Subcutaneous adipose tissue (tissue), 4 donors: ENCODE measurements around the gene C20orf144. TPM values are rescaled to one million over a fixed set of nuclear protein-coding genes. Genes with fewer than 3 reads are reported as not detected.

Experiments
- total RNA-seq, 4 donors: library from RNA; depleted of rRNA; stranded (reverse); fragments of >200 nt; gene quantifications; one replicate each; pipeline ENCODE4 v1.1.0, GENCODE V29; 2016
- TF ChIP-seq, protein P1 (sequence below): fragments of 450-650 bp; IDR thresholded peaks from one replicate; pipeline ENCODE4 v1.5.1; 2016; ENCODE audit warnings: low read depth, mild to moderate bottlenecking, control low read depth, antibody characterized with exemption, moderate library complexity

The C20orf144 gene
- total RNA-seq, 4 donors from 2014 or later, result not detected

DNA sequence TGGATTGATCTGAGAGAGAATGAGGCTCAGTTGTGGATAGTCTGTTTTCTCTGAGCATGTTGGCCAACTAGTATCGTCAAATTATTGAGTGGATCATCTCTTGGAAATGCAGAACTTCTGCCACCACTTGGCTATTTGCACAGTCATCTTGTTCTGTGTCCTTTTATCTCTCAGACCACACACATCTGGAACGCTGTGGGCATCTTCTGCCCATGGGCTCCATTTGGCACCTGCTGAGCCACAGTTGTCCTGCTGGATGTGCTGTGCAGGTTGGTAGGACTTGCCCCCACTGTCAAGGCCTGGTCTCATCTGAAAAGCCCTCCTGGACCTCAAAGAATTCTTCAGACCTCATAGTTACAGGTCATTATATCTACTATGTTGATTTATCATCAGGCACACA lies 16.7 kb upstream of the C20orf144 start:
- TF ChIP-seq, protein P1, sequence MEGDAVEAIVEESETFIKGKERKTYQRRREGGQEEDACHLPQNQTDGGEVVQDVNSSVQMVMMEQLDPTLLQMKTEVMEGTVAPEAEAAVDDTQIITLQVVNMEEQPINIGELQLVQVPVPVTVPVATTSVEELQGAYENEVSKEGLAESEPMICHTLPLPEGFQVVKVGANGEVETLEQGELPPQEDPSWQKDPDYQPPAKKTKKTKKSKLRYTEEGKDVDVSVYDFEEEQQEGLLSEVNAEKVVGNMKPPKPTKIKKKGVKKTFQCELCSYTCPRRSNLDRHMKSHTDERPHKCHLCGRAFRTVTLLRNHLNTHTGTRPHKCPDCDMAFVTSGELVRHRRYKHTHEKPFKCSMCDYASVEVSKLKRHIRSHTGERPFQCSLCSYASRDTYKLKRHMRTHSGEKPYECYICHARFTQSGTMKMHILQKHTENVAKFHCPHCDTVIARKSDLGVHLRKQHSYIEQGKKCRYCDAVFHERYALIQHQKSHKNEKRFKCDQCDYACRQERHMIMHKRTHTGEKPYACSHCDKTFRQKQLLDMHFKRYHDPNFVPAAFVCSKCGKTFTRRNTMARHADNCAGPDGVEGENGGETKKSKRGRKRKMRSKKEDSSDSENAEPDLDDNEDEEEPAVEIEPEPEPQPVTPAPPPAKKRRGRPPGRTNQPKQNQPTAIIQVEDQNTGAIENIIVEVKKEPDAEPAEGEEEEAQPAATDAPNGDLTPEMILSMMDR, result no peak

DNA sequence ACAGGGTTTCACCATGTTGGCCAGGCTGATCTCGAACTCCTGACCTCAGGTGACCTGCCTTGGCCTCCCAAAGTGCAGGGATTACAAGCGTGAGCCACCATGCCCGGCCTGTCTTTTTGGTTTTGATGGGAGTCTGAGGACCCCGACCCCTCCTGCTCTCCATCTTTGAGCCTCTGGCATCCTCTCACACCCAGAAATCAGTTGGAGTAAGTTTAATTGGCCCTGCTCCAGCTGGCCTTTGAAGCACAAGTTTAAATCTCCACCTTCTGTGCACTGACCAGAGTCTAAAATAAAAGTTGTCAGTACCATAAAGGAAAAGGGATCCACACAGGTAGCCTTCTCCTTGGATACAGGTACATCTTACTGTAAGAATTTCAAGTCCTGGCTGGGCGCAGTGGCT lies 15.9 kb upstream of the C20orf144 start:
- TF ChIP-seq, protein P1, result no peak

DNA sequence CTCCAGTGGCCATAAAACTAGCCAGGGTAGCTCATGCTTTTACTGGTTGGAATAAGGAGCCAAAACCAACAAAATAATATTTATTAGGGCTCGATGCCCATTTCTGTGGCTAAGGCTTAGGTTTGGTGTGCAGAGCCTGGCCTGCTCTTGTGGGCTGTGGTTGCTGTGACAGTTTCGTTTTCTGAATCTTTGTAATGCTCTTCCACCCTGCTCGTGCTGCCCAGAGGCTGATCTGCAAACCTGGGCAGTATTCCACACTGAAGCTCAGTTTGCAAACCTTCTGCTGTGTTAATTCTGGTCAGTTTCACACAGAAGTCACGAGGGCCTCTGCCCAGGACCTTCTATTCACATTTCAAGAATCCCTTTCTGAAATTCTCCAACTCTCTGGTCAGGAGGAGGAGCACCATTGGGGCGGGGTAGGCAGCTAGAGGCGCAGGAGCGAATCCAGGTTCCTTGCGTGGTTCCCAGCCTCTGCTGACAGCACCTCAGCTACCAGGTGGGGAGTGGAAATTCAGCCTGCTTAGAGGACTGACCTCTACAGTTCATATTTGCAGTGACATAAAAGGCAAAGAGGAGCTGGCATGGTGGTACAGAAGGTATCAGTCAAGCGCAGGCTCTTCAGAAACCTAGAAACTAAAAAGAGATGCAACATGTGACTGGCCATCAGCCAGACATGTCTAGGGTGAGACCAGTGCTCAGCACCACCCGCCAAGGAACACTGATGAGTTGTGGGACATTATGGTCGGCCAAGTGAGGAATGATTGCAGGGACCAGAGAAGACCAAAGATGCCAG lies 14.3 kb upstream of the C20orf144 start:
- TF ChIP-seq, protein P1, result no peak

DNA sequence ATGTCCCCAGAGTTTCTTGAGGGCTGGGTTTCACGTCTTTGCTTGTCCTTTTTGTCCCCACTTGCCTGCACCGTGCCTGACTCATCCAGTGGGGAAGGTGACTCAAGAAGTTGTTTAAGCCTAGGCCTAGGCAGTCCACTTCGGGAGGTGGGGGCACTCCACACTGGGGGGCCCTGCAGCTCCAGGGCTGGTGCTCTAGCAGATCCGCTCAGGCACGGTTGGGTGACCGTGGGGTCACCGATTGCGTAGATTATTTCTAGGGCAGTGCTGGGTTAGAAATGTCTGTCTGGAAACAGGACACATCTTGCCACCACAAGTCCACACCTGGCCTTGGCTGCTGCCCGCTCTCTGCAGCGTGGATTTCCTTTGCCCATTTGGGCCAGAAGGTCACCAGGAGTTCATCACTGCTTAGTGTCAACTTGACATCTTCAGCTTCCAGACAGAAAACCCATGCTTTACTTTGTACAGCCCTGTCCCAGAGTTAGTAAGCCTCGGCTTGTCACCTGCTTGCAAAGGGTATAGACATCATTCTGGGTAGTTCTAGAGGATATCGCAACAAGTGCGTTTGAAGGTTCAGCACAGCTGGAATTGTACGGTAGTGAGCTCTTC lies 13.6 kb upstream of the C20orf144 start:
- TF ChIP-seq, protein P1, result no peak

DNA sequence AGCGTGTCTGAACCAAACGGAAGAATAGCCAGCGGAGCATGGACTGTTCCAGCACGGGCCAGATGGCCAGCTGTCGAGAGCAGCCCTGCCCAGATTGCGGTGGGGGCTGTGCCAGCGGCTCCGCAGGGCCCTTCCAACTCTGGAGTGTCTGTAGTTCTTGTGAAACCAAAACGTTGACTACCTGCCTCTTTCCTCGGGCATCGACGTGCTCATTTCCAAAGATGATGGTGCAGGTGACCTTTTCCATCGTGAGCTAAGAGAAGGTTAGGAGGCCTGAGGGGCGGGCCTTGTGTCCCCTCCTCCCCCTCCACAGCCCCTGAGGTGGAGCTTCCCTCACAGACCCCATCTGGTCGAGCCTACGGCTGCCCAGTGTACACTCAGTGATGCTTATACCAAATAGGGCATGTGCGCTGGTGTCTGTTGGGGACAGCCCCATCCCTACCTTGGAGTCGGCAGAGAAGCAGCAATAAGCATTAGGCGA lies 12.9 kb upstream of the C20orf144 start:
- TF ChIP-seq, protein P1, result no peak

DNA sequence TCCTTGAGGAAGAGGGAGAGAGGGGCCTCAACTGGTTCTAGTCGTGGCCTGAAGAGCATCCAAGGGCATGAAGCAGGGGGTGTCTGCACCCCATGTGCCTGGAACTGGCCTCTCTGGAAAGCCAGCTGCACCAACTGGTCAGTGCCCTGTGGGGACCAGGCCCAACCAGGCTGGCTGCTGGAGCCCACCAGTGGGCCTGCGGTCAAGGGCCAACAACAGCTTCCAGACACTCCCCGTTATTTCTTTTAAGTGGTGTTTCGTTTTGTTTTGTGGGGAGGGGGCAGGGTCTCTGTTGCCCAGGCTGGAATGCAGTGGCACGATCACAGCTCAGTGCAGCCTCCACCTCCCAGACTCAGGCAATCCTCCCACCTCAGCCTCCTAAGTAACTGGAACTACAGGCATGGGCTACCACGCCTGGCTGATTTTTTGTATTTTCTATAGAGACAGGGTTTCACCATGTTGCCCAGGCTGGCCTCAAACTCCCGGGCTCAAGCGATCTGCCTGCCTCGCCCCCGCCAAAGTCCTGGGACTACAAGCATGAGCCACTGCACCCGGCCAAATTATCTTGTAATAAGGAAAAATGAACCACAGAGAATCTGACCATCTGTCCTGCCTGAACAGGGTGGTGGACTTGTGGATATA lies 11.9 kb upstream of the C20orf144 start:
- TF ChIP-seq, protein P1, result no peak

DNA sequence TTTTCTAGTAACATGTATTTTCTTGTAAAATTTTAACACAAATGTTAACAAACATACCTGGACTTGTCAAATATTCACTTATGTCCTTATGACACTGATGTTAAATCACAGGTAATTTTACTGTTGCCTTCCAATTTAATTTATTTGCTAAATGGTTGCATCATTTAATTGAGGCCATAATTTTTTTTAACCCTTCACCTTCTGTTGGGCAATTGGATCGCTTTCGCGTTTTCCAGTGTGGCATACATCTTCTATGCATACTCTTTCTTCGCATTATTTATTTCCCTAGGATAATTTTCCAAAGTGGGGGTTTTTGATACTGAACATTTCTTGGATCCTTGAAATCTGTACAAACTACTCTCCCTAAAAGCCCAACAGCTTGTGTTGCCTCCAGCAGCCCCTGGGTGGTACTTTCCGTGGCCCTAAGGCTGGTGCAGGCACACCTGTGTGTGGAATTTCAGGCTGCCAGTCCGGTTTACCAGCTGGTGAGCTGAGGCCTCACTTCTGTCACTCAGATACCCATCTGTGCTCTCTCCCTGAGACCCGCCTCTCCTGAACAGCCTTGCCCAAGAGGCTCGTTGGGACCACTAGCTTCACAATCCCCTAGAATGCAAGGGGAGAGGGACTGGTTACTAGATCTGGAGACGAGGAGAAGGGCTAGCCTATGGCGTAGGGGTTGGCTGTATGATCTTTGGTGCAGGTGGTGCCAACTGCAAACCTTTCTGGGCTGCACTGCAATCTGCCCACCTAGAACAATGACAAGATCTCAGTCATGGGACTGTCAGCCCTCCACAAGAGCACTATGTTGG lies 11.2 kb upstream of the C20orf144 start:
- TF ChIP-seq, protein P1, result no peak
